GM19397 (cell line): ENCODE results near the gene TRPM3.

Experiments
- ATAC-seq: cut with Tn5 transposase; IDR thresholded peaks from one replicate; pipeline ENCODE4 v1.9.1; 2021; ENCODE audit warnings: mild to moderate bottlenecking, moderate library complexity; ENCODE audit not compliant: unreplicated experiment

TRPM3 gene

DNA sequence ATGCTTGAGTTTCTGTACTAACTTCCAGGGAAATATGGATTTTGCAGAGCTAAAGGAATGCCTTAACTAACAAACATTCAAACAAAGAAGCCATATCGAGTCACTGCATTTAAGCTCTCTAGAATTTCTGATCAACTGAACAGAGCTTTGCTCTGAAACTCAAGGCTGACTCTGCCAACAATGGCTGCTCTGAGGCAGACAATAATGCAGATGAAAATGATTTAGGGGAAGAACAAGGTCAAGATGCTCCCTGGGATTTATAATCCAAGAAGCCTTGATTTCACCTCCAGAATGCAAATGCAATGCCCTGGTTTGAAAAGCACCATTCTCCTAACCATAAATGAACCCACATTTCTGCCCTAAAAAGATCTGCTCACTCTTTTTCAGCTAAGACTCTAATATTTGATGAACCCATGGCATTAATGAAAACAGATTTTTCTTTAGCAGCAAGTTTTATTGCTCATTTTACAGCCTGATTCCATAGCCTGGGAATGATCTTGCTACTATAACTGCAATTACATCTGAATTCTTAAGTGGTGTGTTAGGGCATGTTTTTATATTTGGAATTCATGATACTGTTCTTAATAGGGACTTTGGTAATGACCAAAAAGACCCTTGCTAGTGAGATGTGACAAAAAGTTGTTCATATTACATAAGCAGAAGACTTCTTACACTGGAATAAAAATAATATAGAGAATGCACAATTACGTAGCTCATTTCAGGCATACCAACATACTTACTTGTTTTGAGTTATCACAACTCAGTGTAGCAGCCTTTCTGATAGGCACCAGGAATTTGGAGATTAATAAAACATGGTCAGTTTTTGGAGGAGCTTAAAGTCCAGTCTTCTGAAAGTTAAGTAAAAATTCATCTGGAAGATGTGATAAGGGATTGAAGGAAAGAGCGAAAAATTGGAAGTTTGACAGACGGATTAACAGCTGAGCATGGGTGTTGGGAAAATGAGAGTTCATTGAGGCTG is 169.4 kb downstream of the TRPM3 start:
- no peak for ATAC-seq

DNA sequence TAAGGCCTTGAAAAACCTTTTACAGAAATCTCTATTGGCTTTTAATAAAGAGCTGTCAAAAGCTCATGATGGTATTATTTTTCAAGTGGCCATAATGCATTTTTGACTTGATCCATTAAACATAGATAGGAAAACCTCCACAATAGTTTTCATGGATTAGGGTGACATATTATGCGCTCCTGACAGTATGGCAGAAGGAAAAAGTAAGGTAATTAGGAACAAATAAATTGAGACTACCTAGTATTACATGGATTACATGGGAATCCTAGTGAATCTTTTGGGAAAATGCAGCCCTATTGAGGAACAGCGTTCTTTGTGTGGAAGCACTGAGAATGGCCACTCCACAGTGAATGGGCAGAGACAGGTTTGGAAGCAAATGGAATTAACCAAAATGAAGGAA is 171.2 kb downstream of the TRPM3 start:
- ATAC-seq, result no peak

DNA sequence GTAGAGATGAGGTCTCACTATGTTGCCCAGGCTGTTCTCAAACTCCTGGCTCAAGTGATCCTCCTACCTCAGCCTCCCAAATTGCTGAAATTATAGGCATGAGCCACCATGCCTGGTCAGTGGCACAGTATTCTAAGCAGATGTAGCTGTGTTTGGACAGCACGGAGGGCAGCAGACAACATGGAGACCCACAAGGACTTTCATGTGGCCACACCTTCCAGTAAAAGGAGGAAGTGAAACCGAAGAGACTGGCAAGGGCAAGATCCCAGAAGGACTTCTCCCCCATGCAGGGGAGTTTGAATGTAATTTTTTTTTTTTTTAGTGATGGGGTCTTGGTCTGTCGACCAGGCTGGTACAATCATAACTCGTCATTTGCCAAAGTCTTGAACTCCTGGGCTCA is 172.2 kb downstream of the TRPM3 start:
- no peak for ATAC-seq

DNA sequence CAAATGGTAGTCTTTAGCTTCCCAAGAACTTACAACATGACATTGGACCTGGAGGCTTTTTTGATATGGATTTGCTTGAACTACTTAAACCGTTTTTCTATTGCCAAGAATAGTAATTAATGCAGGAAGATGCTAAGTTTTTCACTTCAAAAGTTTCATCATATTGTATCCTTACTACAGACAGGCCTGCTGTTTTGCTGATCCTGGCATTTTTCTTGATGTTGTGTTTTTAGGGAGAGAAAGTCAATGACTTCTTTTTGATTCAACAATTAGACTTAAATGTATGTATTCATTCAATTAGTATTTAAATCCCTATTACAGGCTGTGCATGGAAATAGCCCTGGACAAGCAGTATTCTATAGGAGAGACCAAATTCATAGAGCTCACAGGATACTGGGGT is 172.7 kb downstream of the TRPM3 start:
- no peak for ATAC-seq

DNA sequence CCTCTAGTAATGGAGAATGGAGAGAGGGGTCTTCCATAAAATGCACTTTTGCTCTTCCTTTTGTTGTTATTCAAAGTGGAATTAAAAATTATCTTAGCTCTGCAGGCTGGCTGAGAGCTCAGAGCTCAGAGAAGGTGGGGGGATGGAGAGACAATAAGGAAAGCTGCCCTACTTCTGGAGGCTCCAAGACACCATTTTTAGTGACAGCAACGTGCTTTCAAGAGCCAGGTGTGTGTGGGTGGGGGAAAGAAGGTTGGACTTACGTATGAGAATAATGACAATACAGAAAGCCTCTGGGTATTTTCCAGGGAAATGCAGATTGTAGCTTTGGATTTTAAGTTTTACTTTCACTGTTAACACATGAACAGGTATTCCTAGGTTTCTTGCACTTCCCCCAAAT is 173.9 kb downstream of the TRPM3 start:
- no peak for ATAC-seq

DNA sequence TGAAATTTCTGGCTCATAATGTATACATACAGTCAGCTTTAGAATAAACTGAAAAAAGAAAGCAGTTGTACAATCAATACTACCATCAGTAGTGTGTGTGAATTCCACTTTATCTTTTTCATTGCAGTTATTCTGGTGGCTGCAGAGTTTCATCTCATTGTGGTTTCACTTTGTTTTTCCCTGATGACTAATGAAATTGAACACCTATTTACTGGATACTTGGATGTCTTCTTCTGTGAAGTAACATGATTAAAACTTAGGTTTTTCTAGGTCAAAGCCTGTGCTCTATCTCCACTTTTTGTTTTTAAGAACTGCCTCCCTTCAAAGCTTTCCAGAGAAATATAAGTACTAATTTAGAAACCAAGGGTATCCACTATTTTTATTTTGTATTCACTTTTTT is 174.3 kb downstream of the TRPM3 start:
- no peak for ATAC-seq

DNA sequence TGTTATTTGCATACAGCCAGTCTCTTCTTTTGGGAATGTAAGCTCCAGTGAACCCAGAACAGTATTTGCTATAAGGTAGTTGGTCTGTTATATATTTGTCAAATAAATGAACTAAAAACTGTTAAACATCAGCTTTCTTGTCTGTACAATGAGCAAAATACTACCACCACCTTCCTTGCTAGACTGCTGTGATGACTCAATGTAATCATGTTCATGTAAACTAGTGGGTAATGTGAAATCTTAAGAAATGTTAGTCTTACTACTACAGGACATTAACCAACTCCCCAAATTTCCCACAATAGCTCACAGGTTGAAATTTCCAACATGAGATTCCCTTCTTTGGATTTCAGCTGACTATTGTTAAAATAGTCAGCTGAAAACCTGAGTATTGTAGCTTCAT is 176.1 kb downstream of the TRPM3 start:
- no peak for ATAC-seq

DNA sequence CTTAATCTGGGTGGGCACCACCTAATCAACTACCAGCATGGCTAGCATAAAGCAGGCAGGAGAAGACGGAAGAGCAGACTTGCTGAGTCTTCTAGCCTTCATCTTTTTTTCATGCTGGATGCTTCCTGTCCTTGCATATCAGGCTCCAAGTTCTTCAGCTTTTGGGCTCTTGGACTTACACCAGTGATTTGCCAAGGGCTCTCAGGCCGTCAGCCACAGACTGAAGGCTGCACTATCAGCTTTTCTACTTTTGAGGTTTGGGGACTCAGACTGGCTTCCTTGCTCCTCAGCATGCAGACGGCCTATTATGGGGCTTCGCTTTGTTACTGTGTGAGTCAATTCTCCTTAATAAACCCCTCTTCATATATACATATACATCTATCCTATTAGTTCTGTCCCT is 180.2 kb downstream of the TRPM3 start:
- no peak for ATAC-seq

DNA sequence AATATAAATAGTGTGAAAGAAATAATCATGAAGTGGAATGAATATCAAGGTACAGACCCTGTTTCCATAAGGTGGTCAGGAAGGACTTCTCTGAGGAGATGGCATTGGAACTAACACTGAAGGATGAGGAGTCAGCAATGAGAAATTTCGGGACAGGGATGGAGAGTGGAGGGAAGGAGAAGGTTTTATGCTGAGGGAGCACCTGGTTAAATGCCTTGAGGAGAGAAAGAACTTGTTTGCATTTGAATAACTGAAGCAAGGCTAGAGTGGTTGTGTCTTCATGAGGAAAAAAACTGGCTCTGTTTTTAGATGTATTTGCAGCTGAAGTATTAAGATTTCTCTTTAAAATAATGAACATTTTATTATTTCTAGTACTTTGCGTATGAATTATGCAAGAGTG is 180.8 kb downstream of the TRPM3 start:
- no peak for ATAC-seq

DNA sequence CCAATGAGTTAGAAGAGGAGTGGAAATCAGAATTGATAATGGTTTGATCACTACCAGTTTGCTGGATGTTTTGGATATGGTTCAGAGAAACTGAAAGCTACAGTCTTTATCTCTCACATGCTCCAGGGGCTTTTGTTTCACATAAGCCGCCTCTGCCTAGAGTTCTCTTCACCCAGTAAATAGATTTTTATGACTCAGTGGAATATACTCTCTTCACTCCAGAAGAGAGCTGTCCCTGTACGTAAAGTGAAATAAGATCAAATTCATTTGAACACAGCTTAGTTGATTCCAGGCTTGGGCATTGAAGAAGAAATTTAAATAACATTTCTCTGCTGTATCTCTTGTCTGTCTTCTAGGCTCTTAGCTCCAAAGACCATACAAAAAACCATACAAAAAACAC is 184.9 kb downstream of the TRPM3 start:
- ATAC-seq, result no peak

DNA sequence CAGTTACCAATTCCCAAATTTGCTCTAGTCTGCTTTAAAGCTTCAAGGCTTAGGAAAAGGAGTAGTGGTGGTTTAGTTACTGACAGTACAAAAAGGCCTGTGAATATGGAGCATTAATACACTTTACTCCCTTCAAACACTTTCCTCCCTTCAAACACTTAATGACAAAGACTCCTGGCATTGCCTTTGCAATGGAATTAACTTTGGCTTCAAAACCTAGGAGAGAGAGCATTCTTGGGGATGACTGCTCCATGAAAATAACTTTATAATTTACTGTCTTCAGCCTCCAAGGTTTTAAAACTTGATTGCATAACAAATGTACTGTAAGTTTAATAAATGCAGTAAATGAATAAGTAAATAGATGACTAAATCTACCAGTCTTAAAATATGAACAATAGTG is 185.6 kb downstream of the TRPM3 start:
- no peak for ATAC-seq

DNA sequence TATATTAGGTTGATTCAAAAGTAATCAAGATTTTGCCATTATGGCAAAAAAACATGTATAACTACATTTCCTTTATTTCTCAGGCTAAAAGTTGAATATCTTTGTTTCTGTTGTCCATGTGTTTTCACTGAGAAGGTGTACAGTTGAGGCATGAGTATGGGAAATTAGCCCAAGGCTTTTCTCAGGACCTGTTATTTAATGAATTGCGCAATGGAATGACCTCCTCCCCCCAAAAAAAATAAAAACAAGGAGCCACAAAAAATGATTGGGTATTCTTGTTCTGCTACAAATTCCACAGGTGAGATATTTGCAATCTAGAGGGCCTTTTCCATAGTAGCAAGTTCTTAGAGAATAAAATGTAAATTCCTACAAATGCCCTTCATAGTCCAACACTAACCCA is 186.8 kb downstream of the TRPM3 start:
- no peak for ATAC-seq

DNA sequence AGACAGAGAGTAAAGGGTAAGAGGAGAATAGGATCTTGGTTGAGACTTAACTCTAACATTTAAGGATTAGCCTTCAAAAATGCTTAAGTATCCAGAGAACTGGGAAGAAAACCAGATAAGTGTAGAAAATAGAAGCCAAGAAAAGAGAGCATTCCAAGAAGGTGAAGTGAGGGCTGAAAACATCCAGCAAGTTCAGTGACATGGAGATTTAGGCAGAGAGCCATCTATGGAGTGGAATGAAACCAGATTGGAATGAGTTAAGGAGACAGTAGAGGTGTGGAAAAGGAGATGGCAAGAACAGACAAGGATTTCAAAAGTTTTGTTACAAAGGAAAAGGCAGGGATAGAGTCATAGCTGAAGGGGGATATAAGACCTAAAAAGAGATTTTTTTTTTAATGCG is 188.1 kb downstream of the TRPM3 start:
- ATAC-seq, result no peak

DNA sequence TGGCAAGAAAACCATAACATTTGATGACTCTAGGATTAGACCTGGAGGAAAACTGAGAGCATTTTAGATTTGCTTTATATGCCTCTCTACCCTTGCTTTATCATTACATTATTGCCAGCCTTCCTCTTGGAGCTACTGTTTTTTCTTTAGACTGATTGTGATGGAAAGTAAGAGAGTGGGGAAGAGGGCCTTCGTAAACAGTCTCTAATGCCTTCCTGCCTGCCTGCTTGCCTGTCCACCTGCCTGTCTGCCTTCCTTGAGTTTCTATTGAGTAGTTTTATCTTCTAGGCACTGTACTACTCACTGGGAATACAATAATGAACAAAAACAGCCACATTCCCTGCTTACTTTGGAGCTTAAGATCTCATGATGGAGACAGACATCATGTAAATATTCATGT is 189.3 kb downstream of the TRPM3 start:
- ATAC-seq, result no peak

DNA sequence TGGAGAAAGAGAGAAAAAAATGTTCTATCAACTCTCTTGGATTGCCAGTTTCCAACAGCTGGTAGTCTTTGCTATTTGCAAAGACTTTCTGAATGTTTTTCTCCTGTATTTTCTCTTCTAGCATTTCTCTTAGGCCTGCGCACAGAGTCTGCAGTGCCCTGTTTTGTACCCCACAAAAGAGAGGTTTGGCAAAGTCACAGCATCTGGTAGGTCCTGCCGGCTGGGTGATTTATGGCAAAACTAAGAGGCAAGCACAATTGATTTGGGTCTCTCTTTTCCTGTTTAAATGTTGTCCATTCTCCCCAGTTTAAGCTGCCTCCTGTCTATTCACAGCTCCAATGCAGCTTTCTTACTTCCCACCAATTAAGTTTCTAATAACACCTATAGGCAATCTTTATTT is 193.9 kb downstream of the TRPM3 start:
- no peak for ATAC-seq

DNA sequence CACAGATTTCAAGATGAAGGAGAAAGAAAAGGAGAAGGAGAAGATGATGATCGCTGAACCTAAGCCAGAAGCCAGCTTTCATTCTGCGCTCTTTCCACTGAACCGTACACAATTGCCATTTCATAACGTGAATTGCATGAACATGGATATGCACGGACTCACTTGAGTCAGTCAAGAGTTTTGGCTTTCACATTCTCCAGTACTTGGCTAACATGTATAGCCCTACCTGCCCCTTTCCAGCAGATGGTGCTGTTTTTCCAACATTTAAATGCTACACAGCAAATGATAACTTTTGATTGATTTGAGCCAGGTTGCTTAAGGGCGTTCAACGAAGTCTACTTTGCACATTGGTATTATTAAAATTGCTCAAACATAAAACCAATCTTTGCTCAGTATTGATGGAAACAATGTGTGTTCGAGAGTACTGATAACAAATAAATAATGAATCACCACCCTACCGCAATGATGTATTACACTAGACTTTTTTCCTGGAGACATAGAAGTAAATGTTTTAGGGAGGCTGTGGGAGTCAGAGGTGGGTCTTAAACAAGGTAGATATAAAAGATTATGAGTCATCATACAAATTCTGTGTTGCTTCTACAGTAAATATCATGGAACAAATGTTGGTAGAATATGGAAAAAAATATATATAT is 196.4 kb downstream of the TRPM3 start:
- ATAC-seq, result no peak

DNA sequence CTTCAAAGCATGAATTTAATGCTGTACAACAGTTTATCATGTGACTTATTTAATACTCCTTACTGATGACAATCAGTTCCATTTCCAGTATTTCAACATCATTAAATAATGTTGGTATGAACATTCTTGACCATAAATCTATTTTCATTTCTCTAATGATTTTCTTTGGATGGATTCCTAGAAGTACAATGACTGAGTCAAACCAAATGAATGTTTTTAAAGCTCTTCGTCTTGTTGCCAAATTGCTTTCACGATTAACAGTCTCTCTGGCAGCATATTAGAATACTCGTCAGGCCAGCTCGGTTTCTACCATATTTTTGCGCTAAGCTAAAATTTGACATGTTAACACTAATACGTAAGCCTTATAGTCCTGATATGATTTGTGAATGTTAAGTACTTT is 197.0 kb downstream of the TRPM3 start:
- ATAC-seq, result no peak

DNA sequence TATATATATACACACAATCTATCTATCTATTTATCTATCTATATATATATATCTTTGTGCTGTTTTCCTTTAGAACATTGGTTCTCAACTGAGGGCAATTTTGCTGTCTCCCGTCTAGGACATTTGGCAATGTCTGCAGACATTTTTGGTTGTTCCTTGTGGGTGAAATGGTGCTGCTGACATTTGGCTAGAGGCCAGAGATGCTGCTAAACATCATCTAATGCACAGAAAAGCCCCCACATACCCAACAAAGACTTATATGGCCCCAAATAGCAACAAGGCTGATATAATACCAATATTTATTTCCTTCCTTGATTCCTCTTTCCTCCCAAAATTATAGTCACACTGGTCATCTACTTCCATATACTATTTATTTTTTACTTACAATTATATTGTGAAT is 197.5 kb downstream of the TRPM3 start:
- ATAC-seq, result no peak

DNA sequence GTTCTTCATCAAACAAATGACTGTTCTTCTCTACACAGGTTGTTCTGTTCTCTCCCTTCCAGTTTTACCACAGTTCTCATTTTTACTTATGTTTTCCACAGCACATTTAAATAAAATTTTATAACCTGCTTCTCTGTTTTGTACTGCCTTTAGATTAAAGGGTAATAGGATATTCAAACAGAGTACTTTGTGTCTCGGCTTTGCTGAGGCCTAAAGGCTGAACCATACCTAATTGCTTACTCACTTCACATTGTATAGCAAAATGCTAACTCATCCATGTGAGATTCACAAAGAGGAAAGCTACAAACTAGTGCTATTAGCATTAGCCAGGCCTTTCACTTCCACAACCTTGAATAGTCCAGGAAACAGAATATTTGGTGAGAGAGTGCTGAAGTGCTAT is 200.3 kb downstream of the TRPM3 start:
- no peak for ATAC-seq

DNA sequence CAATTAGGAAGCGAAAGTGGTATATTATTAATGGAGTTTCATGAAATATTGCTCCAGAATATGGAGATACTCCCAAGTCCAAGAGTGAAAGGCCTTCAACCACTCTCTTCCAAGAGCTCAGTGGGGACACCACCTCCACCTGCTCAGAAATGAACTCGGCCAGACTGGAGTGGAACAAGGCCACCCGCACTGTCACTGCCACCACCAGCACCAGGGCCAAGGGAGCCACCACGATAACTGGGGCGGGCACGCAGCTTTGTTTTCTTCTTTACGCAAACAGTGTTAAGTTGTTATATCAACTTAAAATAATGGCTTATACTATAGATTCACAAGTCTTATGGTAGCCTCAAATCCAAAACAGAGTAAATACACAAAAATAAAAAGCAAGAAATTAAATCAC is 204.1 kb downstream of the TRPM3 start:
- ATAC-seq, result no peak

DNA sequence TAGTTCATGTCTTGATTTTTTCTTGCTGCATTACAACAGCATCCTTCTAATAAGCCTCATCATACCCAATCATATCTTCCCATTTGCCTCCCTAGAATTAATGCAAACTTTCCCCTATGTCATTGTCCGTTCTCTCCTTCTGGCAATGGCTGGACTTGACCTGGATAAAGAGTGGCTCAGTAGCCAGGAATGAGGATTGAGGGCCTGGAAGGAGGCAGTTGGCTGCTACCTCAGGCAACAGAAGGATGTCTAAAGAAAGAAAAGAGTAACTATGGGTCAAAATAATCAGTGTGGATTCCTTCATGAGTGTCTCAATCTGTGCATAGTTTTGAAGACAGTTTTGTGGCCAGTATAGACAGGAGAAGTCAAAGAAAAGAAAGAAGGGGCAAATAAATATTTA is 209.6 kb downstream of the TRPM3 start:
- ATAC-seq, result no peak

DNA sequence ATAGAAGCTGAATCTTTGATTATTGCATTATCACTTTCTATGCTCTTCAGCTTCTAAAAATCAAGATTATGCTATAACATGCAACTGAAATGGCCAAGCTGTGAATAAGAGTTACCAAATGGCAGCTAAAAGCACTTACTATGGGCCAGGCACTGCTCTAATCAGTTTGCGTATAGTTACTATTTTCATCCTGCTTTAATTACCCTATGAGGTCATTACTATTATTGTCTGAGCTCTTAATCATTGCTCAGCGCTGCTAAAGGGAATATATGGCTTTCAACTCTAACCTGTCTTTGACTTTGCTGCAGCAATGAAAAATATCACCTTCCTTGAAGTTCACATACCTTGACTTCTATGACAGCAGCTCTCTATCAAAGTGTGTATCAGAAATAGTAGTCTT is 210.8 kb downstream of the TRPM3 start:
- no peak for ATAC-seq
